ENCODE results near the gene IKZF2.

IKZF2 gene

GRCh38 chr2:213147538-213147937 is 3.9 kb downstream of the IKZF2 start:
- ChIA-PET CTCF (interaction anchor here (1.0 to 10.1 kb wide), 6 partner anchors 14 to 463 kb away, joined by 3 to 107 read pairs (median 3); no protein-coding TSS in a partner anchor), POLR2A (no interaction called here)
- H3K27ac ChIP-seq (ENCODE audit: insufficient read depth in 1 of 2, low read depth in 1 of 2, low read length in 2 of 2, poor library complexity in 1 of 2, severe bottlenecking in 2 of 2): peak overlapping the region in 1 of 2 experiments; percentile 87
- H3K27me3 ChIP-seq (replicated peaks in 2 of 5; ENCODE audit: control insufficient read depth in 4 of 5, insufficient read depth in 5 of 5, low read length in 4 of 5): no peaks in the 10 kb centered on the region
- H3K4me1 ChIP-seq (ENCODE audit: control extremely low read depth in 1 of 4, control insufficient read depth in 4 of 4, insufficient read depth in 4 of 4, low read length in 3 of 4): peaks cover 13 to 52% (median 28%) of the 10 kb centered on the region in 4 experiments
- DNase-seq: no peak
- H3K36me3 ChIP-seq (ENCODE audit: control insufficient read depth in 4 of 4, insufficient read depth in 4 of 4, low read length in 3 of 4): peaks cover 0 to 2% (median 0%) of the 10 kb centered on the region in 4 experiments
- peak overlapping the region in 4 of 7 experiments; percentile 5 to 96 (median 32) for H3K4me3 ChIP-seq (ENCODE audit: control insufficient read depth in 1 of 7, extremely low read depth in 1 of 7, insufficient read depth in 4 of 7, low read depth in 2 of 7, low read length in 6 of 7)
- no CpG with 5 or more reads among the region's 2 CpGs for WGBS (ENCODE audit: insufficient coverage)
- no peaks in the 10 kb centered on the region for H3K9me3 ChIP-seq (ENCODE audit: control extremely low read depth in 1 of 5, control insufficient read depth in 4 of 5, insufficient read depth in 2 of 5, low read depth in 1 of 5, low read length in 4 of 5)

DNA sequence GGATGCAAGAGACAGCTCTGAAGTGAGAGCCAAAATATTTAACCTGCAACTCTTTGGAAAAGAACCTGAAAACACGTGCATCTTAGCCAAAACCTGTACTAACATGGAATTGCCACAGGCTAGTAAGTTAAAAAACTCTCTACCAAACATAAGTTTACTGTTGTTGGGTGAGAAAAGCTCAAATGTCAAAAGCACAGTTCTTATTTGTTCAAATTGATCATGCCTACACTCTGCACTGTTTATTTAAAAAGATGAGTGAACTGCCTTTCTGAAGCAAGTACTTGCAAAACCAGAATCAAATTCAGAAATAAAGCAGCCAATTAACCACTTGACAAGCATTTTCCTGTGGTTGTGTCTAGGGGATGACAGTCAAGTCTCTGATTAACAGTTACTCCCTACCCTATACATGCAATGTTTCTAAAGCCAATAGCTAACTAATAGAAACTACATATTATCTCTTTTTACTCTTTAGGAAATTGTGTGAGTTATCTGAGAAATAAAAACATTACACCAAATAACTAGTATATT is 5.6 kb downstream of the IKZF2 start:
- H3K9me3 ChIP-seq (ENCODE audit: control extremely low read depth in 1 of 5, control insufficient read depth in 4 of 5, insufficient read depth in 2 of 5, low read depth in 1 of 5, low read length in 4 of 5): no peaks in the 10 kb centered on the region
- ChIA-PET CTCF (interaction anchor here (1.3 to 2.0 kb wide), 3 partner anchors 19 to 368 kb away, joined by 3 to 4 read pairs (median 4); no protein-coding TSS in a partner anchor), POLR2A (no interaction called here)
- peaks cover 11 to 48% (median 22%) of the 10 kb centered on the region in 4 experiments for H3K4me1 ChIP-seq (ENCODE audit: control extremely low read depth in 1 of 4, control insufficient read depth in 4 of 4, insufficient read depth in 4 of 4, low read length in 3 of 4)
- no peaks in the 10 kb centered on the region for H3K27me3 ChIP-seq (replicated peaks in 2 of 5; ENCODE audit: control insufficient read depth in 4 of 5, insufficient read depth in 5 of 5, low read length in 4 of 5)
- no peak overlapping the region for H3K27ac ChIP-seq (ENCODE audit: insufficient read depth in 1 of 2, low read depth in 1 of 2, low read length in 2 of 2, poor library complexity in 1 of 2, severe bottlenecking in 2 of 2)
- peak overlapping the region in 3 of 7 experiments; percentile 8 to 54 (median 29) for H3K4me3 ChIP-seq (ENCODE audit: control insufficient read depth in 1 of 7, extremely low read depth in 1 of 7, insufficient read depth in 4 of 7, low read depth in 2 of 7, low read length in 6 of 7)
- 80% methylated on average over 1 of the region's 1 CpG for WGBS (ENCODE audit: insufficient coverage)
- H3K36me3 ChIP-seq (ENCODE audit: control insufficient read depth in 4 of 4, insufficient read depth in 4 of 4, low read length in 3 of 4): peaks cover 0 to 5% (median 0%) of the 10 kb centered on the region in 4 experiments
- DNase-seq: peak in 2 of 3 donors; percentile 22 to 34

GRCh38 chr2:213137064-213137463 is 14.3 kb downstream of the IKZF2 start:
- H3K36me3 ChIP-seq (ENCODE audit: control insufficient read depth in 4 of 4, insufficient read depth in 4 of 4, low read length in 3 of 4): peaks cover 0 to 8% (median 5%) of the 10 kb centered on the region in 4 experiments
- ChIA-PET POLR2A (no interaction called here), CTCF (no interaction called here)
- H3K4me3 ChIP-seq (ENCODE audit: control insufficient read depth in 1 of 7, extremely low read depth in 1 of 7, insufficient read depth in 4 of 7, low read depth in 2 of 7, low read length in 6 of 7): no peak overlapping the region
- peaks cover 0 to 3% (median 0%) of the 10 kb centered on the region in 4 experiments for H3K4me1 ChIP-seq (ENCODE audit: control extremely low read depth in 1 of 4, control insufficient read depth in 4 of 4, insufficient read depth in 4 of 4, low read length in 3 of 4)
- no peak for DNase-seq
- H3K27me3 ChIP-seq (replicated peaks in 2 of 5; ENCODE audit: control insufficient read depth in 4 of 5, insufficient read depth in 5 of 5, low read length in 4 of 5): no peaks in the 10 kb centered on the region
- whole genome bisulfite sequencing (ENCODE audit: insufficient coverage): no CpG with 5 or more reads among the region's 4 CpGs
- H3K9me3 ChIP-seq (ENCODE audit: control extremely low read depth in 1 of 5, control insufficient read depth in 4 of 5, insufficient read depth in 2 of 5, low read depth in 1 of 5, low read length in 4 of 5): no peaks in the 10 kb centered on the region
- no peak overlapping the region for H3K27ac ChIP-seq (ENCODE audit: insufficient read depth in 1 of 2, low read depth in 1 of 2, low read length in 2 of 2, poor library complexity in 1 of 2, severe bottlenecking in 2 of 2)

DNA sequence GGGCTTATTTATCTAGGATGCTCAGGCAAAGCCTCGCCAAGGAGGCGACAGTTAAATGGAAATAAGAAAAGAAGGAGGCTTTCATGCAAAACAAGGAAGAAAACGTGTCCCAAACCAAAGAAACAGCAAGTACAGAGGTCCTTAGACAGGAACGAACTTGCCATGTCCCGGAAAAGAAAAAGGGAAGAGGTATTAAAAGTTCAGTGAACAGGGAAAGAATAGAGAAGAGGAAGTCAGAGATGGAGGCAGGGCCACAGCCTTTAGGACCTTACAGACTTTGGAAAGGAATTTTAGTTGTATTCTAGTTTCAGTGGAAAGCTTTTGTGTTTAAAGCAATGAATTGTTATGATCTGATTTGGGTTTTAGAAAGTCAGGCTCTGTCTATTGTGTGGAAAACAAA is 22.1 kb downstream of the IKZF2 start:
- POLR2A ChIA-PET: no interaction called here
- Histone ChIP-seq H3K4me1 (ENCODE audit: control extremely low read depth in 1 of 4, control insufficient read depth in 4 of 4, insufficient read depth in 4 of 4, low read length in 3 of 4) (peaks cover 4 to 14% (median 7%) of the 10 kb centered on the region in 4 experiments), H3K36me3 (ENCODE audit: control insufficient read depth in 4 of 4, insufficient read depth in 4 of 4, low read length in 3 of 4) (peaks cover 0 to 3% (median 1%) of the 10 kb centered on the region in 4 experiments), H3K4me3 (ENCODE audit: control insufficient read depth in 1 of 7, extremely low read depth in 1 of 7, insufficient read depth in 4 of 7, low read depth in 2 of 7, low read length in 6 of 7) (no peak overlapping the region), H3K9me3 (ENCODE audit: control extremely low read depth in 1 of 5, control insufficient read depth in 4 of 5, insufficient read depth in 2 of 5, low read depth in 1 of 5, low read length in 4 of 5) (no peaks in the 10 kb centered on the region), H3K27ac (ENCODE audit: insufficient read depth in 1 of 2, low read depth in 1 of 2, low read length in 2 of 2, poor library complexity in 1 of 2, severe bottlenecking in 2 of 2) (no peak overlapping the region), H3K27me3 (replicated peaks in 2 of 5; ENCODE audit: control insufficient read depth in 4 of 5, insufficient read depth in 5 of 5, low read length in 4 of 5) (no peaks in the 10 kb centered on the region)
- CTCF ChIA-PET: no interaction called here
- 43% methylated on average over 5 of the region's 5 CpGs for WGBS (ENCODE audit: insufficient coverage)
- DNase-seq: peak in 2 of 3 donors; percentile 44 to 49

- no peaks in the 10 kb centered on the region for H3K36me3 ChIP-seq (ENCODE audit: control insufficient read depth in 4 of 4, insufficient read depth in 4 of 4, low read length in 3 of 4)
- CTCF ChIA-PET: interaction anchor here (0.6 to 1.9 kb wide), 19 partner anchors 10 to 352 kb away, joined by 3 to 16 read pairs (median 3); no protein-coding TSS in a partner anchor
- peaks cover 9 to 35% (median 15%) of the 10 kb centered on the region in 4 experiments for H3K4me1 ChIP-seq (ENCODE audit: control extremely low read depth in 1 of 4, control insufficient read depth in 4 of 4, insufficient read depth in 4 of 4, low read length in 3 of 4)
- WGBS (ENCODE audit: insufficient coverage): no CpG with 5 or more reads among the region's 3 CpGs
- peak in 2 of 3 donors; percentile 35 to 49 for DNase-seq
- no peaks in the 10 kb centered on the region for H3K9me3 ChIP-seq (ENCODE audit: control extremely low read depth in 1 of 5, control insufficient read depth in 4 of 5, insufficient read depth in 2 of 5, low read depth in 1 of 5, low read length in 4 of 5)
- H3K4me3 ChIP-seq (ENCODE audit: control insufficient read depth in 1 of 7, extremely low read depth in 1 of 7, insufficient read depth in 4 of 7, low read depth in 2 of 7, low read length in 6 of 7): no peak overlapping the region
- POLR2A ChIA-PET: interaction anchor here (0.6 kb wide), 1 partner anchor 1720 kb away, joined by 3 read pairs; no protein-coding TSS in a partner anchor
- no peak overlapping the region for H3K27ac ChIP-seq (ENCODE audit: insufficient read depth in 1 of 2, low read depth in 1 of 2, low read length in 2 of 2, poor library complexity in 1 of 2, severe bottlenecking in 2 of 2)
- H3K27me3 ChIP-seq (replicated peaks in 2 of 5; ENCODE audit: control insufficient read depth in 4 of 5, insufficient read depth in 5 of 5, low read length in 4 of 5): no peaks in the 10 kb centered on the region
Measured at GRCh38 chr2:213125646-213126347, 25.6 kb downstream of the IKZF2 start.

GRCh38 chr2:213122725-213123124 is 28.7 kb downstream of the IKZF2 start:
- 100% methylated on average over 1 of the region's 4 CpGs for WGBS (ENCODE audit: insufficient coverage)
- no peak overlapping the region for H3K27ac ChIP-seq (ENCODE audit: insufficient read depth in 1 of 2, low read depth in 1 of 2, low read length in 2 of 2, poor library complexity in 1 of 2, severe bottlenecking in 2 of 2)
- no peaks in the 10 kb centered on the region for H3K36me3 ChIP-seq (ENCODE audit: control insufficient read depth in 4 of 4, insufficient read depth in 4 of 4, low read length in 3 of 4)
- peaks cover 16 to 47% (median 30%) of the 10 kb centered on the region in 4 experiments for H3K4me1 ChIP-seq (ENCODE audit: control extremely low read depth in 1 of 4, control insufficient read depth in 4 of 4, insufficient read depth in 4 of 4, low read length in 3 of 4)
- no peak for DNase-seq
- H3K27me3 ChIP-seq (replicated peaks in 2 of 5; ENCODE audit: control insufficient read depth in 4 of 5, insufficient read depth in 5 of 5, low read length in 4 of 5): no peaks in the 10 kb centered on the region
- ChIA-PET POLR2A (no interaction called here), CTCF (interaction anchor here (1.2 to 1.4 kb wide), 4 partner anchors 22 to 345 kb away, joined by 3 to 5 read pairs (median 4); no protein-coding TSS in a partner anchor)
- no peaks in the 10 kb centered on the region for H3K9me3 ChIP-seq (ENCODE audit: control extremely low read depth in 1 of 5, control insufficient read depth in 4 of 5, insufficient read depth in 2 of 5, low read depth in 1 of 5, low read length in 4 of 5)
- no peak overlapping the region for H3K4me3 ChIP-seq (ENCODE audit: control insufficient read depth in 1 of 7, extremely low read depth in 1 of 7, insufficient read depth in 4 of 7, low read depth in 2 of 7, low read length in 6 of 7)

DNA sequence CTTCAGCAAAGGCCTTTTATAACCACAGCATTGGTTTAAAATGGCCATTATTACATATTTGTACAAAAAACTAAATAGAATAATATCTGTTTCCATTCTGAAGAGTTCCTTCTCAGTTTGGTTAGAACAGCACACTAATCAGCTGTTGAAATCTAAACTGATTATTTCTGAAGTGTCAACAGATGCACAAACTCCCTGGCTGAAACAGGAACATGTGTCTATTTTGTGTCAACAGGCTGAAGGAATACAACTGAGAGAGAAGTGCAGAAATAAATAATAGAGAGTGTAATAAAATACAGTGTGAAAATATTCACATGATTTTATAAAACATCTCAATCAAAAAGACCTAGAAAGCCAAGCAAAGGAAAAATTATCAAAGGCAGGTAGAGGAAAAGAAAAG is 29.7 kb downstream of the IKZF2 start:
- ChIA-PET POLR2A (no interaction called here), CTCF (interaction anchor here (0.6 to 1.7 kb wide), 8 partner anchors 9 to 435 kb away, joined by 3 to 5 read pairs (median 4); no protein-coding TSS in a partner anchor)
- no peak overlapping the region for H3K4me3 ChIP-seq (ENCODE audit: control insufficient read depth in 1 of 7, extremely low read depth in 1 of 7, insufficient read depth in 4 of 7, low read depth in 2 of 7, low read length in 6 of 7)
- H3K4me1 ChIP-seq (ENCODE audit: control extremely low read depth in 1 of 4, control insufficient read depth in 4 of 4, insufficient read depth in 4 of 4, low read length in 3 of 4): peaks cover 16 to 47% (median 30%) of the 10 kb centered on the region in 4 experiments
- peak in 2 of 3 donors; percentile 31 to 57 for DNase-seq
- no peaks in the 10 kb centered on the region for H3K36me3 ChIP-seq (ENCODE audit: control insufficient read depth in 4 of 4, insufficient read depth in 4 of 4, low read length in 3 of 4)
- H3K27ac ChIP-seq (ENCODE audit: insufficient read depth in 1 of 2, low read depth in 1 of 2, low read length in 2 of 2, poor library complexity in 1 of 2, severe bottlenecking in 2 of 2): no peak overlapping the region
- no peaks in the 10 kb centered on the region for H3K27me3 ChIP-seq (replicated peaks in 2 of 5; ENCODE audit: control insufficient read depth in 4 of 5, insufficient read depth in 5 of 5, low read length in 4 of 5)
- no peaks in the 10 kb centered on the region for H3K9me3 ChIP-seq (ENCODE audit: control extremely low read depth in 1 of 5, control insufficient read depth in 4 of 5, insufficient read depth in 2 of 5, low read depth in 1 of 5, low read length in 4 of 5)

Data from common myeloid progenitor, CD34-positive (primary cell).